GM18907 (cell line): Measurements from ENCODE around the gene FCRL2.
"Not testable (repeated sequence)": the region's sequence is repeated elsewhere in the genome, so short reads cannot be mapped to it uniquely, and the experiment has no call there.

Source experiments
- ATAC-seq: cut with Tn5 transposase; IDR thresholded peaks from one replicate; pipeline ENCODE4 v1.9.1; 2021; ENCODE audit warnings: mild to moderate bottlenecking, moderate library complexity; ENCODE audit not compliant: unreplicated experiment

Gene FCRL2

GRCh38 chr1:157753611-157754010, 23.3 kb downstream of the FCRL2 start:
- ATAC-seq: no peak

GRCh38 chr1:157751283-157751682, 25.6 kb downstream of the FCRL2 start:
- ATAC-seq: no peak

- no peak for ATAC-seq
Measured at GRCh38 chr1:157748262-157748817, 28.6 kb downstream of the FCRL2 start.

- ATAC-seq: no peak
Measured at GRCh38 chr1:157739229-157739901, 37.6 kb downstream of the FCRL2 start.

GRCh38 chr1:157735991-157736390, 40.9 kb downstream of the FCRL2 start:
- ATAC-seq: not testable (repeated sequence)

GRCh38 chr1:157734321-157734720, 42.6 kb downstream of the FCRL2 start:
- ATAC-seq: no peak

GRCh38 chr1:157732755-157733154, 44.2 kb downstream of the FCRL2 start:
- no peak for ATAC-seq

- ATAC-seq: no peak
Measured at GRCh38 chr1:157725221-157725577, 51.7 kb downstream of the FCRL2 start.

- ATAC-seq: no peak
Measured at GRCh38 chr1:157724537-157725220, 52.3 kb downstream of the FCRL2 start.

- no peak for ATAC-seq
Measured at GRCh38 chr1:157723157-157723556, 53.8 kb downstream of the FCRL2 start.

GRCh38 chr1:157721985-157722384, 54.9 kb downstream of the FCRL2 start:
- ATAC-seq: no peak

GRCh38 chr1:157715736-157716135, 61.2 kb downstream of the FCRL2 start:
- no peak for ATAC-seq

- no peak for ATAC-seq
Measured at GRCh38 chr1:157711802-157712201, 65.1 kb downstream of the FCRL2 start.

GRCh38 chr1:157704878-157705277, 72.1 kb downstream of the FCRL2 start:
- ATAC-seq: peak; percentile 46

GRCh38 chr1:157703981-157704380, 73.0 kb downstream of the FCRL2 start:
- ATAC-seq: no peak

- ATAC-seq: no peak
Measured at GRCh38 chr1:157702308-157702825, 74.6 kb downstream of the FCRL2 start.

- ATAC-seq: no peak
Measured at GRCh38 chr1:157700732-157701131, 76.2 kb downstream of the FCRL2 start, which contains the start of gene FCRL3. Gene FCRL3, minus strand, starts transcription at chr1:157700769. Its CDS starts 280 bp downstream, at chr1:157700489.

GRCh38 chr1:157700305-157700704, 76.6 kb downstream of the FCRL2 start:
- no peak for ATAC-seq

- ATAC-seq: no peak
Measured at GRCh38 chr1:157697781-157698569, 79.0 kb downstream of the FCRL2 start.

GRCh38 chr1:157696966-157697628, 79.8 kb downstream of the FCRL2 start:
- no peak for ATAC-seq
